Stimulated activated CD4-positive, alpha-beta T cell treated with anti-CD3 and anti-CD28 coated beads, Interleukin-4, amount 100 ng/mL, for 48 hours (primary cell): ENCODE results near the gene CELF1.

ENCODE experiments used
- DNase-seq, 2 donors: peaks; one replicate each; pipeline ENCODE4 v3.0.0-alpha.2; 2020; ENCODE audit warnings: low read depth in 2 of 2

CELF1 gene

DNA sequence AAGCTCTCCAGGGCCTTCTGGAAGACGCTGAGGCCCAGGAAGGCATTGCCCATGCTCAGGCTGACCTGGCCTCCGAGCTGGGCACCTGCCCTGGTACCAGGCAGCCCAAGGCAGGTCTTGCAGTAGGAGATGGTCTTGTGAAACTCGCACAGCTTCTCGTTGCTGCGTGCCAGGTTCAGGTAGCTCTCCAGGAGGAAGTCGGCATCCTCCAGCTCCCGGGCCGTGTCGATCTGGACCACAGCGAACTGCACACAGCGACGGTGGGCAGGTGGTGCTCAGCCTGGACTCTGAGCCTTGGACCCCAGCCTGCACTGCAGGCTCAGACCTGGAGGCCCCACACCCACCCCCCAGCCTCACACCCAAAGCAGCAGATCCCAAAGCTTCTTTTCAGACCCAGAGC is 105.0 kb downstream of the CELF1 start:
- no peak for DNase-seq

DNA sequence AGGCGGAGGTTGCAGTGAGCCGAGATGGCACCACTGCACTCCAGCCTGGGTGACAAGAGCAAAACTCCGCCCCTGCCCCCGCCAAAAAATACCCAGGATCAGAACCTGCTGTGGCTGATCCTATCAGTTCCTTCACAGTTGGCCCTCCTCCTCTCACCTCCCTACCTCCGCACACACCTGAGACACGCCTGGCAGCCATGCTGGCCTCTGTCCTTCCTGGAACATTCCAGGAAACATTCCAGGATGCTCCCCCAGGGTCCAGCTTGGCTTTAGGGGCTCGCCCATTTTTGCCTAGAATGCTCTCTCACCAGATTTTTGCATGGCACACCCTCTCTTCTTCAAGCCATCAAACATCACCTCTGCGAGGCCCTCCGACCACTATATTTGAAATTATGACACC is 106.1 kb downstream of the CELF1 start:
- no peak for DNase-seq

DNA sequence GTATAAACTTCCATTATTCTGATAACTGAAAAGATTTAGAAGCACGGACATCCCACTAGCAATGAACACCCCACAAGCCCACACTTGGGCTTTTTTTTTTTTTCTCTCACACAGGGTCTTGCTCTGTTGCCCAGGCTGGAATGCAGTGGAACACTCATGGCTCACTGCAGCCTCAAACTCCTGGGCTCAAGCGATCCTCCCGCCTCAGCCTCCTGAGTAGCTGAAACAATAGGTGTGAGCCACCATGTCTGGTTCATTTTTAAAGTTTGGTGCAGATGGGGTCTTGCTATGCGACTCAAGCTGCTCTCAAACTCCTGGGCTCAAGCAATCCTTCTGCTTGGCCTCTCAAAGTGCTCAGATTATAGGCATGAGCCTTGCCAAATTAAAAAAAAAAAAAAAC is 107.1 kb downstream of the CELF1 start:
- no peak for DNase-seq

DNA sequence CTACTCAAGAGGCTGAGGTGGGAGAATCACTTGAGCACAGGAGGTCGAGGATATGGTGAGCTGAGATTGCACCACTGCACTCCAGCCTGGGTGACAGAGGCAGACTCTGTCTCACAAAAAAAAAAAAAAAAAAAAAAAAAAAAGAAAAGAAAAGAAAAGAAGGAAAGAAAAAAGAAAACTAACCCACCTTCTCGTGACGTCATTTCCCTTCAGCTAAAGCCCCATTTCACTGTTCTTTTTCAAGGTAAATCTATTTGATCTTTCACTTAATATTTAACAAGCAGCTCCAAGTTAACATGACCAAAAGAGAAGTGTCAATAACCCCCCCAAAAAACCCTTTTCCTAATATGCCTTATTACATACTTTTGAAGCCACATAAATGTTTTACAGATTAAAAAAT is 109.1 kb downstream of the CELF1 start:
- no peak for DNase-seq

DNA sequence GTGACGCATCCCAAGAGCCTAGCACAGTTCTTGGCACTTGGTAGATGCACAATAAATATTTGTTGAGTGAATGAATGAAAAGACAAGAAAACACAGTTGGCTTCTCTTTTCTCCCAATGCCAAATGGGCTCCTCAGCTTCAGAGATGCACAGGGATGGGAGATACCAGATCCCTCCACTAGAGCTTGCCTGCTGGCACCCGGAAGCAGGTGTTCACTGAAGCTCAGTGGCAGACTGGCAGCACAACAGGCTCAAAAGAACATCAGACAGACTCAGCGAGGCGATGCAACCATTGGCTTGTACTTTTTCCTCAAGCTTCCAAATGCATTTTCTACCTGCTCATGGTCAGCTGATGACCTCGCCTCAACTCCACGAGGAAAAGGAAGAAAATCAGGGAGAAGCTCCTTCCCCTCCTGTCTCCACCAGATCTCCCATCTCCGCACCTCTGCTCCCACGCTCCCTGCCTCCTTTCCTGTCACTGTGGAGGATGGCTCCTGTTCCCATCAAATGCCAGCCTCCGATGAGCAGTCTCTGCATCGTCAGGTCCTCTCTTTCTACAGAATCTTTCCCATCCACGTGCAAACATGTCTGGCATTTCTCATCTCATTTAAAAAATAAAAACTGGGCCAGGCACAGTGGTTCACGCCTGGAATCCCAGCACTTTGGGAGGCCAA is 109.8 kb downstream of the CELF1 start:
- DNase-seq, result no peak

DNA sequence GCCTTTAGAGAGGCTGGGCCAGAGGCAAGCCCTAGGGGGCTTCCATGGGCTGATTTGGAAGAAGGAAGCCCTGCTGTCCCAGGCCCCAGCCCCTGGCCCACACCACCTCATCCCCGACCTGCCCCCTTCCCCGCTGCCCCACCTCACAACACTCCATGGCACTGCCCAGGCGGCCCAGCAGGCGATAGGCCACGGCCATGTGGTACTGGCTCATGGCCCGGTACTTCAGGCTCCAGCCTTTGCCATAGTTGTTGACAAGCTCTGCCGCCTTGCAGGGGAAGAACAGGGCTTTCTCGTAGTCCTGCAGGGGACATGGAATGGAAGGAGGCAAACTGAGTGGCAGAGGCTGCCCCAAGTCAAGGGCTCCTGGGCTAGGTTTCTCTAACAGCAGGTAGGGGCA is 110.4 kb downstream of the CELF1 start:
- DNase-seq, result no peak

DNA sequence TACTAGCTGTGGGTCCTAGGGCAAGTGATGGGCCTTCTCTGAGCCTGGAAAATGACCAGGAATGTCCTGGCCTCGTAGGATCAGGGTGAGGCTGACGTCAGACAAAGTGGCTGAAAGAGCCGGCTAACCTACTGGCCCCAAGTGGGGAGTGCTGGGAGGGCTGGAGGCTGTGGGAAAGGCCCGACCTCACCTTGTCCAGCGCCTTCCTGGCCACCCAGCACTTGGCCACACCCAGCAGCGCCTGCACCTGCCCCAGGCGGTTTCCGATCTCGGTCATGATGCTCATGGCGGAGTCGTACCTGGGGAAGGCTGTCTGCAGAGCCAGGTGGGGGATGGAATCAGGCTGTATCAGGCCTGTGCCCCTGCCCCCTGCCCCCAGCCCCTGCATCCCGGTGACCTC is 111.5 kb downstream of the CELF1 start:
- no peak for DNase-seq

DNA sequence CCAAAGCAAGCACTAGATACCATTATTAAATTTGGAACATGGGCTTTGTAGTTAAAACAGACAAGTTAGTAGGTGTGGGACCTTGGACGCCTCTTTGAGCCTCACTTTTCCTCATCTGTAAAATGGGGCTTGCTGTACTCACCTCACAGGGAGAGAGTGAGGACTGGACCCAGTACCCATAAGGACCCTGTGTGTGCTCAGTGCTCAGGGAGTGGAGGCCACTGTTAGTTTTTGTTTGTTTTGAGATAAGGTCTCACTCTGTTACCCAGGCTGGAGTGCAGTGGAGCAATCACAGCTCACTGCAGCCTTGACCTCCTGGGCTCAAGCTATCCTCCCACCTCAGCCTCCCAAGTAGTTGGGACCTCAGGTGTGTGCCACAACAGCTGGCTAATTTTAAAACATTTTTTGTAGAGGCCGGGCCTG is 112.9 kb downstream of the CELF1 start:
- no peak for DNase-seq

DNA sequence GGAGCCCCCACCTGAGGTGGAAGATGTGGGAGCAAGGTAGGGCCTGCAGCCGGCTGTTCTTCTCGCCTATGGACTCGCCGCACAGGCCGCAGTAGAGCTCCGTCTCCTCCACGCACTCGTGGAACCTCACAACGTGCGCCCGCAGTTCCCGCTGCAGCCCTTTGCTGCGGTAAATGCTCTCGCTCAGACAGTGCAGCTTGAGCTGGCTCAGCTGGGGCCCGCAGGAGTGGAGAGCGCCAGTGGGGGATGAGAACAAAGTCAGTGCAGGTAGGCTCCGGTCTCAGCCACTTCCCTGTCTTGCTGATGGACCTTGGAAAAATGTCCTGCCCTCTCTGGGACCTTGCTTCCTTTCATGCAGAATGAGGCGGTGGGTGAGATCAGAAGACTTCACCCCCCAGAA is 114.2 kb downstream of the CELF1 start:
- no peak for DNase-seq

DNA sequence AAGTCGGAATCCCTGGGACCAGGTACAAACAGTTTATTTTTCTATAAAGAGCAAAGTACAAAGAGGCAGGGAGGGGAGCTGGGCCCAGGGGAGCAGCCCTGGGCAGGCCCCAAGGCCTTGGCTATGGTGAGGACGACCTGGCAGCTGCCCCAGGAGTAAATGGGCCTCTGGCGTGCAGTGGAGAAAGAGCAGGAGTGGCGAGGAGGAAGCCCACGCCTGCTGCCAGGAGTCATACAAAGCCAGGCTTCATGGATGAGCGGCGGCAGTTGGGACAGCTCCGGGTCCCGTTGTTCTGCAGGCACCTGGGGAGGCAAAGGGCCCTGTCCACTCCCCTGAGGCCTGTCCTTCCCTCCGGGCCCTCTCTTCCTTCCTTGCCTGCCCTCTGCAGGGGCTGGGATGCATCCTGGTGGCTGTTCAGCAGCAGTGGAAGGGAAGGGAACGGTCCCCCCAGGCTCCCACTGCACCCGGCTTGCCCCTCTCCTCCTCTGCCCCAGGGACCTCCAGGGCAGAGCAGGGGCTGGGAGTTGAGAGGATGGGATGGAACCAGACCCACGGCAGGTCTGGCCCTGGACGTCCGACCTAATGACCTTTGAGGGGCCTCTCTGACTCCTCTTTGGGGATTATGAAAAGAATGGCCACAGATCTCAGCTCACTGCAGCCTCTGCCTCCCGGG is 115.0 kb downstream of the CELF1 start:
- DNase-seq, result no peak

DNA sequence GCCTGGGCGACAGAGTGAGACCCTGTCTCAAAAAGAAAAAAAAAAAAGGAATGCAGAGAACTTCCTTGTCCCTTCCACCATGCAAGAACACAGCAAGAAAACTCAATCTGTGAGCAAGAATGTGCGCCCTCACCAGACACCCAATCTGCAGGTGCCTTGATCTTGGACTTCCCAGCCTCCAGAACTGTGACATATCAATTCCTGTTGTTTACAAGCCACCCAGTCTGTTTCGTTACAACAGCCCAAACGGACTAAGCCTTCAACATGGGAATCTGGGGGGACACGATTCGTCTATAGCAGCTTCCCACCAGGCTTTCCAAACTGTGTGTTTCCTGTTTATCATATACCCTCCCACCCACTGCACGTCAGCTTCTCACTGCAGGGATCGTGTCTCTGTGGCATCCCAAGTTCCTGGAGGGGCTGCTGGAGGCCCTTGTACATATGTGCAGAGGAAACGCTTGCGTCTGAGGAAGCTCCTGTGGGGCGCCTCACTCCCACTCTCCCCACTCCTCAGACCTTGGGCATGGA is 115.7 kb downstream of the CELF1 start:
- DNase-seq, result no peak

DNA sequence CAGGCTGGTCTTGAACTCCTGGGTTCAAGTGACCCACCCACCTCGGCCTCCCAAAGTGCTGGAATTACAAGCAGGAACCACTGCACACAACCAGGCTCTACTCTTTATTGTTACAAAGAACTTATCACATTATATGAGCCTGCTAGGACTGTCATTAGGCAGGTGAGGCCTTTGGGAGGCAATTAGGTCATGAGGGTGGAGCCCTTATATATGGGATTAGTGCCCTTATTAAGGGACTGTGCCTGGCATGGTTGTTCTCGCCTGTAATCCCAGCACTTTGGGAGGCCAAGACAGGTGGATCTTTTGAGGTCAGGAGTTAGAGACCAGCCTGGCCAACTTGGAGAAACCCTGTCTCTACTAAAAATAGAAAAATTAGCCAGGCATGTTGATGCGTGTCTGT is 116.2 kb downstream of the CELF1 start:
- no peak for DNase-seq

DNA sequence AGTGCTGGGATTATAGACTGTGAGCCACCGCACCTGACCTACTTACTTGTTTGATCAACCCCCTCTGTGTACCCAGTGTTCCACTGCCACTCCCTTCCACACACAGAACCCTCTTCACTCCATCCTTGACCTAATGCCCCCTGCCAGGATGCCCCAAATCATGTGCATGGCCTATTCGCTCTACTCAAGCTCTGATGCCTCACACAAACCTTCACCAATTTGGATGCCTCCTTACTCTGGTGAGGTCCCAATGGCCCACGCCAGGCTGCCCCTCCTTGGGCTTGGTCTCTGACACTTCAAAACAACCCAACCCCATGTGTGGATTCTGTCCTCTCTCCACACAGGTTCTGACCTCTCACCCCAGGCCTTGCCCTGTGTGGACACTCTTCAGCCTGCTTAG is 117.2 kb downstream of the CELF1 start:
- no peak for DNase-seq

DNA sequence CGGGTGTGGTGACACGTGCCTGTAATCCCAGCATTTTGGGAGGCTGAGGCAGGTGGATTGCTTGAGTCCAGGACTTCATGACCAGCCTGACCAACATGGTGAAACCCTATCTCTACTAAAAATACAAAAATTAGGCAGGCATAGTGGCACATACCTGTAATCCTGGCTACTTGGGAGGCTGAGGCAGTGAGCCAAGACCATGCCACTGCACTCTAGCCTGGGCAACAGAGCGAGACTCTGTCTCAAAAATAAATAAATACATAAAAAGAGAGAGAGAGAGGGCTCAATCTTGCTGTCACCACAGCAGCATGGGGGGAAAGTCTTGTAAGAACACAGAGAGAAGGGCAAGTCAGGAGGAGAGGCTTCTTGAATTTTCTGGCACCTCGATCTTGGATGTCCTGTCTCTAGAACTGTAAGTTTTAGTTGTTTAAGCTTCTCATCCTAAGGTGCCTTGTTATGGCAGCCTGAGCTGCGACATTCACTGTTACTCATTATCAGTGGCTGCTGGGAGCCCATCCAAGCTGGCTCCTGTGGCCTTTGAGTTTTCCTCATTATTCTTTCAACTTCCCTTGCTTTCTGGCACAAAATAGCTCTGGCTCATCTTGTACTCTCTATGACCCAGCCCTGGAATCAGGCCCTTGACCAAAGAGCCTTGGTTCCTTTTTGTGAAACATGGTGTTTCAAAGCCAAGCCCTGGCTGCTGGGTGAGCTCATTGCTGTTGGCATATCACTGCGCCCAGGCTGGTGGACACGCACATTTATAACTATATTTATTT is 118.7 kb downstream of the CELF1 start:
- no peak for DNase-seq

DNA sequence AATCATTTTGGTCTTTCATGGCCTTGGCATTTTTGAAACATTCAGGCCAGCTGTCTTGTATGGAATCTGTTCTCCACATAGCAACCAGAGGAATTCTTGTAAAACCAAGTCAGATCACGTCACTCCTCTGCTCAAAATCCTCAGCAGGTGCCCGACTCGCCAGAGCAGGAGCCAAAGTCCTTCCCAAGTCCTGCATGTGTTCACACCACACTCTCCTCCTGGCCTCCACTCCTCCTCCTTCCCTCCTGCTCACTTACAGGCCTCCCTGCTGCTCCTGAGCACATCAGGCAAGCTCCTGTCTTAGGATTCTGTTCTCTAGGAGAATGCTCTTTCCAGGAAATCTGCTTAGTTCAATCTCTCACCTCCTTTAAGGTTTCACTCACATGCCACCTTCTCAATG is 119.8 kb downstream of the CELF1 start:
- DNase-seq, result no peak

DNA sequence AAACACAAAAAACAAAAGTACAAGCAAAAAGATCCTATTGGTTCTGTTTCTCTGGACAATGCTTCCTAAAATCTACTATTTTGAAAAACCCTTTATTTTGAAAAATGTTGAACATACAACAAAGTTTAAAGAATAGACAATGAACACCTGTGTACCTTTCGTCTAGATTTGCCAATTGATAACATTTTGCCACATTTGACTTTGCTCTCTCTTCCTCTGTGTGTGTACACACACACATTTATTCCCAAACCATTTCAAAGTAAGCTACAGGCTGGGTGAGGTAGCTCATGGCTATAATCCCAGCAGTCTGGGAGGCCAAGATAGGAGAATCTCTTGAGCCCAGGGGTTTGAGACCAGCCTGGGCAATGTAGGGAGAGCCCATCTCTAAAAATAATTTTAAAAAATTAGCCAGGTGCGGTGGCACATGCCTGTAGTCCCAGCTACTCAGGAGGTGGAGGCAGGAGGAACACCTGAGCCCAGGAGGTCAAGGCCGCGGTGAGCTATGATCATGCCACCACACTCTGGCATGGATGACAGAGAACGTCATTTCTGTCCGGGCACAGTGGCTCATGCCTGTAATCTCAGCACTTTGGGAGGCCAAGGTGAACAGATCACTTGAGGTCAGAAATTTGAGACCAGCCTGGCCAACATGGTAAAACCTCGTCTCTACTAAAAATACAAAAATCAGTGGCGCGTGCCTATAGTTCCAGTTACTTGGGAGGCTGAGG is 121.4 kb downstream of the CELF1 start:
- DNase-seq, result no peak

DNA sequence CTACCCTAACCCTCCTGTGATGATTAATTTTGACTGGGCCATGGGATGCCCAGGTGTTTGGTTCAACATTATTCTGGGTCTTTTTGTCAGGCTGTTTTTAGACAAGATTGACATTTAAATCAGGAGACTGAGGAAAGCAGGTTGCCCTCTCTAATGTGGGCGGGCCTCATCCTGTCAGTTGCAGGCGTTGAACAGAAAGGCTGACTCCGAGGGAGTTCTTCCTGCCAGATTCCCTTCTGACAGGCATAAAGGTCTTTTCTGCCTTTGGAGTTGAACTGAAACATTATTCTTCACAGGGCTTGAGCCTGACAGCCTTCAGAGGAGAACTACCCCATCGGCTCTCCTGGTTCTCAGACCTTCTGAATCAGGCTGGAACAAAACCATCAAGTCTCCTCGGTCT is 122.4 kb downstream of the CELF1 start:
- DNase-seq, result no peak

DNA sequence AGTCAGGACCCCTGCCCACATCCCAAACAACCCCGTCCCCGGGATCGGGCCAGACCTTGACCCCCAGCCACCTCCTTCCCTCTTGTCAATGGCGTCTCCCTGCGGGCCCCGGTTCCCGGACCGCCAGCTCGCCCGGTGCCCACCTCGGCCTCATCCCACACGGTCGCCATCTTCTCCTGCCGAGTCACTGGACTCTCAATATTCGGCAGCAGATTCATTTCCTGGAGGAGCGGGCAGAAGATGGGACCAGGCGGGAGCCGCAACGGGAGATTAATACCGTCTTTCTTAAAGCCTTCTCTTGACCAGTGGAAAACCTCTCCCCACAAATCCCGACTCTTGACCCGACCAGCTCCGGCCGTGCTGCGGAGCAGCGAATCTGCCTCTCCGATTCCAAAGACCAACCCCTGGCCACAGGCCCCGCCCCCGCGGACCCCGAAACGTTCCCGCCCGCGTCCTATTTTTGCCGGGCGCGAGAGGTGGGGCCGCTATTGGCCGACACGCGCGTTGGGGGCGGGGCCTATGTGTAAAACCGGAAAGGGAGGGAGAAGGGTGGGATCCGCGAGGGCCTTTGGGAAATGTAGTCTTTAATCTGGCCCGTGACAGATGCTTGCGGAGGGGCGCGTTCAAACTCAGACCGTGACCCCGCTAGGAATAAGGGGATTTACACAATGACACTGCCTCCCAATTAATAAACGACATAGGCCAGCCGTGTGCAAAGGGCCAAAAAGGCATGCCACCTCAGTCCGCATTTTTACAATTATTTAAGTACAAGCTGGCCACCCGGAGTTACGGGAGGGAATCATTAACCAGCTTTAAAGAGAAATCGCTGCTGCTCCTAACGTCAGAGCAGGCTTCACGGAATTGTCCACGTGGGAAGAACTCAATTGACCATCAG is 126.6 kb downstream of the CELF1 start, which contains the start of gene PSMC3:
Gene PSMC3 (minus strand): TSS at position 378 of the 895 bp plus-strand sequence. CDS start 160 bp downstream, at position 218.
- peak; percentile 99 for DNase-seq

DNA sequence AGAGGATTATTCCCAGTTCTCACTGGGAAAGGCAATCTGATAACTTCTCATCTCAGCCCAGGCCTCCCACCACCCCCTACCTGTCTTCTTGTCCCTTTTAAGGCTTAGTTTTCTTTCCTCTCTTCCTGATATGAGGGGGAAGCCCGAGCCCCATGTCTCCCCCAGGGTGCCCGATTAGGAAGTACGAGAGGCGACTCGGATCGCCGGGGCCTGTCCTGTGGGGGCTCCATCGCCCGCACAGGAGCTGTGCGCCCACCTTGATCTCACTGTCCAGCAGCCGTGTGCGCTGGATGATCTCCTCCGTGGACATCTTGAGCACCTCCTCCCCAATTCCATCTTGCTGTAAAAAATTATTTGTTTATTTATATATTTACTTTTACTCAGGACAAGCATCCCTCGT is 127.3 kb downstream of the CELF1 start:
- no peak for DNase-seq

DNA sequence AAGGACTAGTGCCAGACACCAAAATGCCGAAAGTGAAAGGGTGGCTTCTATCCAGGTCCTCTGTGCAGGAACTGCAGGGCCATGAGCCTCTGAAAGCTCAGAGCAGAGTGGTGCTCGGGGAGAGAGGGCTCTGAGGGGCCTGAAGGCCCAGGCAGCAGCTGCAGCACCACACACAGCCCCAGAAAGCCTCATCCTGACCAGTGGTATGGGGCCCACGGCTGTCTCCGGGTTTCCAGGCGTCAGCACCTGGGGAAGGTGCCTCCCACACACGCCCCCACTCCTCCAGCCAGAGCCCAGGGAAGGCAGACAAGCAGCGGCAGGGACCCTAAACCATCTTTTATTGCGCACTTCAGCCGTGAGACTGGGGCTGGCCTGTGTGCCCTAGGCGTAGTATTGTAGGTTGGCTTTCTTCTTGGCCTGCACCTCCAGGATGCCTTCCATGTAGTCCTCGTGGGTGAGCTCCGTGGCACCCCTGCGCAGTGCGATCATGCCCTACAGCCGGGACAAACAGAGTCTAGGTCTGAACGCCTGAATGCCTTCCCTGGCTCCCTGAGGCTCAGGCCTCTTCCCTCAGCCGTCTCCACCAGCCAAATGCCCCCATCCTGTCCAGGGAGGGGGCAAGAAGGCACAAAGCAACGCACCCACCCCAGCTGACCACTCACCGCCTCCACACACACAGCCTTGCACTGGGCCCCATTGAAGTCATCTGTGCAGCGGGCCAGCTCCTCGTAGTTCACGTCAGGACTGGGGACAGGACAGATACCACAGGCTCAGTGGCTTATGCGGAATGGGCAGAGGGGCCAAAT is 134.3 kb downstream of the CELF1 start:
- DNase-seq, result no peak
